MM.1S (cell line): Measurements from ENCODE around the gene TAF1.

Source experiments
- EZH2 ChIP-seq: fragments of 300-600 bp; sonication (generic); optimal IDR thresholded peaks from 2 replicates; pipeline ENCODE3; 2017; ENCODE audit warnings: low read depth, mild to moderate bottlenecking, antibody characterized with exemption, low read length, mixed read lengths
- TF ChIP-seq, protein P1 (sequence below): fragments of 300-600 bp; sonication (generic); IDR thresholded peaks from 2 replicates; pipeline ENCODE4 v1.5.1; 2016; ENCODE audit warnings: antibody characterized with exemption, low read length, mixed read lengths

DNA sequence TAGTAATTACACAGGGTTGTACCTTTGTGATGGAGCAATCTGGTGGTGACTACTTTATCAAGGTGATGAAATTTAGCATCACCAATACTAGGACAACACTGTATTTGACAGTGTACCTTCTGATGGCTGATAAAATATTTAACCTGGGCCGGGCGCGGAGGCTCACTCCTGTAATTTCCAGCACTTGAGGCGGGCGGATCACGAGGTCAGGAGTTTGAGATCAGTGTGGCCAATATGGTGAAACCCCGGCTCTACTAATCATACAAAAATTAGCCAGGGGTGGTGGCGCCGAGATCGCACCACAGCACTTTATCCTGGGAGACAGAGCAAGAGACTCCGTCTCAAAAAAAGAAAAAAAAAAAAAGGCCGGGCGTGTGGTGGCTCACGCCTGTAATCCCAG, 1.9 kb upstream of the TAF1 start:
- TF ChIP-seq, protein P1, sequence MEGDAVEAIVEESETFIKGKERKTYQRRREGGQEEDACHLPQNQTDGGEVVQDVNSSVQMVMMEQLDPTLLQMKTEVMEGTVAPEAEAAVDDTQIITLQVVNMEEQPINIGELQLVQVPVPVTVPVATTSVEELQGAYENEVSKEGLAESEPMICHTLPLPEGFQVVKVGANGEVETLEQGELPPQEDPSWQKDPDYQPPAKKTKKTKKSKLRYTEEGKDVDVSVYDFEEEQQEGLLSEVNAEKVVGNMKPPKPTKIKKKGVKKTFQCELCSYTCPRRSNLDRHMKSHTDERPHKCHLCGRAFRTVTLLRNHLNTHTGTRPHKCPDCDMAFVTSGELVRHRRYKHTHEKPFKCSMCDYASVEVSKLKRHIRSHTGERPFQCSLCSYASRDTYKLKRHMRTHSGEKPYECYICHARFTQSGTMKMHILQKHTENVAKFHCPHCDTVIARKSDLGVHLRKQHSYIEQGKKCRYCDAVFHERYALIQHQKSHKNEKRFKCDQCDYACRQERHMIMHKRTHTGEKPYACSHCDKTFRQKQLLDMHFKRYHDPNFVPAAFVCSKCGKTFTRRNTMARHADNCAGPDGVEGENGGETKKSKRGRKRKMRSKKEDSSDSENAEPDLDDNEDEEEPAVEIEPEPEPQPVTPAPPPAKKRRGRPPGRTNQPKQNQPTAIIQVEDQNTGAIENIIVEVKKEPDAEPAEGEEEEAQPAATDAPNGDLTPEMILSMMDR = no peak
- no peak for TF ChIP-seq EZH2
